IMR-90 (cell line): Measurements from ENCODE around the gene STAC2. TPM values are rescaled to one million over a fixed set of nuclear protein-coding genes. Genes with fewer than 3 reads are reported as not detected.

Source experiments
- ATAC-seq: fragments of 200-7000 bp; cut with Tn5 transposase; 2 replicates; pipeline ENCODE4 v1.9.1; 2020; ENCODE audit warnings: low read depth, mild to moderate bottlenecking, moderate library complexity
- BruUV-seq: library from RNA; stranded (reverse); fragments of 400-500 nt; replicated peaks from 2 replicates; lab custom pipeline; 2021; lab: Mats Ljungman, UMichigan
- CTCF ChIA-PET: fragments of 300-600 bp; formaldehyde crosslinking; extraction: SDS; loops from one replicate; lab custom pipeline; 2021; ENCODE audit warnings: antibody characterized with exemption; lab: Yijun Ruan, JAX
- POLR2A ChIA-PET: fragments of 300-600 bp; sonication (Branson Sonifier 250); formaldehyde crosslinking; loops from one replicate; lab custom pipeline; 2022; ENCODE audit warnings: antibody characterized with exemption; ENCODE audit not compliant: unreplicated experiment; lab: Charles Lee
- DNase-seq: peaks from one replicate; pipeline ENCODE4 v3.0.0; 2013
- H2AFZ ChIP-seq: replicated peaks from 2 replicates; pipeline ENCODE3; 2013; ENCODE audit warnings: low read length, mild to moderate bottlenecking; ENCODE audit not compliant: poor library complexity
- H2AK5ac ChIP-seq: 2 replicates; pipeline ENCODE4 v1.6.1; 2013; ENCODE audit warnings: low read depth, low read length, inconsistent platforms
- H2AK9ac ChIP-seq: replicated peaks from 2 replicates; pipeline ENCODE3; 2013; ENCODE audit warnings: mild to moderate bottlenecking, low read depth, low read length, moderate library complexity; ENCODE audit not compliant: poor library complexity
- H2BK120ac ChIP-seq: 2 replicates; pipeline ENCODE4 v1.6.1; 2013; ENCODE audit warnings: low read depth, low read length, inconsistent platforms
- H2BK15ac ChIP-seq: 3 replicates; pipeline ENCODE4 v1.6.1; 2013; ENCODE audit warnings: low read depth, low read length, inconsistent platforms
- H2BK20ac ChIP-seq: 2 replicates; pipeline ENCODE4 v1.6.1; 2013; ENCODE audit warnings: low read depth, mild to moderate bottlenecking, inconsistent platforms, low read length, moderate library complexity
- H2BK5ac ChIP-seq: 2 replicates; pipeline ENCODE4 v1.6.1; 2013; ENCODE audit warnings: mild to moderate bottlenecking, low read depth, low read length, inconsistent platforms; ENCODE audit not compliant: poor library complexity, severe bottlenecking
- H3K14ac ChIP-seq: replicated peaks from 2 replicates; pipeline ENCODE4 v1.6.1; 2013; ENCODE audit warnings: low read depth, low read length, inconsistent platforms
- H3K18ac ChIP-seq: 2 replicates; pipeline ENCODE4 v1.6.1; 2013; ENCODE audit warnings: low read depth, low read length, control low read depth
- H3K23ac ChIP-seq: 2 replicates; pipeline ENCODE4 v1.6.1; 2013; ENCODE audit warnings: low read depth, low read length, inconsistent platforms
- H3K27ac ChIP-seq: 2 replicates; pipeline ENCODE4 v1.5.1; 2013; ENCODE audit warnings: mild to moderate bottlenecking, control low read depth, low read length; ENCODE audit not compliant: insufficient read depth
- H3K27me3 ChIP-seq: 2 replicates; pipeline ENCODE4 v1.6.1; 2013; ENCODE audit warnings: low read length; ENCODE audit not compliant: control insufficient read depth, insufficient read depth
- H3K36me3 ChIP-seq: 2 replicates; pipeline ENCODE4 v1.6.1; 2013; ENCODE audit warnings: low read length, mixed read lengths; ENCODE audit not compliant: control insufficient read depth, insufficient read depth
- H3K4ac ChIP-seq: 2 replicates; pipeline ENCODE4 v1.6.1; 2013; ENCODE audit warnings: low read depth, low read length, inconsistent platforms
- H3K4me1 ChIP-seq: 2 replicates; pipeline ENCODE4 v1.6.1; 2013; ENCODE audit warnings: low read length, mixed read lengths; ENCODE audit not compliant: control insufficient read depth, insufficient read depth
- H3K4me2 ChIP-seq: 2 replicates; pipeline ENCODE4 v1.6.1; 2013; ENCODE audit warnings: low read depth, mild to moderate bottlenecking, control low read depth, low read length, moderate library complexity
- H3K4me3 ChIP-seq: 2 replicates; pipeline ENCODE4 v1.5.1; 2013; ENCODE audit warnings: low read depth, mild to moderate bottlenecking, control low read depth, low read length, moderate library complexity; ENCODE audit not compliant: insufficient read depth
- H3K56ac ChIP-seq: 2 replicates; pipeline ENCODE4 v1.6.1; 2013; ENCODE audit warnings: low read length, inconsistent platforms; ENCODE audit not compliant: insufficient read depth; ENCODE audit errors: extremely low read depth
- H3K79me1 ChIP-seq, 2 experiments: 2 replicates each; pipeline ENCODE4 v1.6.1; 2013; ENCODE audit warnings: low read length in 2 of 2, inconsistent platforms in 1 of 2, low read depth in 1 of 2
- H3K9ac ChIP-seq: 2 replicates; pipeline ENCODE4 v1.6.1; 2013; ENCODE audit warnings: low read depth, low read length, control low read depth
- H3K9me1 ChIP-seq: 2 replicates; pipeline ENCODE4 v1.6.1; 2013; ENCODE audit warnings: low read length, inconsistent platforms; ENCODE audit not compliant: insufficient read depth
- H3K9me3 ChIP-seq: 2 replicates; pipeline ENCODE4 v1.6.1; 2013; ENCODE audit warnings: low read length; ENCODE audit not compliant: control insufficient read depth, insufficient read depth
- H4K20me1 ChIP-seq: 2 replicates; pipeline ENCODE4 v1.6.1; 2013; ENCODE audit warnings: low read length, inconsistent platforms; ENCODE audit not compliant: insufficient read depth
- H4K5ac ChIP-seq: 2 replicates; pipeline ENCODE4 v1.6.1; 2013; ENCODE audit warnings: mild to moderate bottlenecking, low read depth, low read length, control low read depth
- H4K8ac ChIP-seq, 2 experiments: 2 replicates each; pipeline ENCODE4 v1.6.1; 2013; ENCODE audit warnings: low read depth in 2 of 2, low read length in 2 of 2, control low read depth in 1 of 2, inconsistent platforms in 1 of 2
- H4K91ac ChIP-seq: 2 replicates; pipeline ENCODE4 v1.6.1; 2013; ENCODE audit warnings: low read depth, low read length, inconsistent platforms; ENCODE audit not compliant: insufficient read depth
- CTCF ChIP-seq: conservative IDR thresholded peaks from 2 replicates; pipeline ENCODE4 v1.5.1; 2012; ENCODE audit warnings: mild to moderate bottlenecking, low read depth, low read length, improper control_type of control experiment
- FOS ChIP-seq: fragments of 150-350 bp; IDR thresholded peaks from 2 replicates; pipeline ENCODE4 v1.6.1; 2016; ENCODE audit warnings: low read depth, low read length
- WGBS, 2 experiments: methylation state at CpG; one replicate each; pipeline versions ENCODE4 v1.1.5 to v1.1.7; 2013; ENCODE audit warnings: missing lambda C conversion rate in 2 of 2; ENCODE audit not compliant: insufficient read length in 1 of 2; ENCODE audit errors: extremely low coverage in 2 of 2; 5-methylcytosine and 5-hydroxymethylcytosine counted together
- dilution Hi-C: fragments of 300-500 bp; cut with HindIII; formaldehyde crosslinking; loops from one replicate; pipeline ENCODE4 v1.14.3; 2018; ENCODE audit warnings: low sequenced_read_pairs; ENCODE audit not compliant: unreplicated experiment
- in situ Hi-C: fragments of 300-500 bp; cut with MboI; formaldehyde crosslinking; loops from 3 replicates; pipeline ENCODE4 v1.14.3; 2019; ENCODE audit warnings: low sequenced_read_pairs, inconsistent platforms, mixed read lengths
- intact Hi-C: fragments of 100-400 bp; cut with micrococcal nuclease; formaldehyde crosslinking; loops from 2 replicates; pipeline ENCODE4 v1.10.0; 2022
- polyA plus RNA-seq, 3 experiments: library from polyadenylated mRNA; depleted of rRNA; stranded (reverse); fragments of >200 nt; gene quantifications; 2 replicates each; pipeline ENCODE4 v1.2.3, GENCODE V29; 2012; ENCODE audit warnings: low replicate concordance in 1 of 3
- total RNA-seq: library from RNA; depleted of rRNA; stranded (reverse); fragments of >200 nt; gene quantifications from 2 replicates; pipeline ENCODE4 v1.2.3, GENCODE V29; 2012

Gene STAC2
- total and polyA plus RNA-seq, 2 of the 4 experiments (the other 2 are of a cell fraction): 0.02 TPM; not detected in 1

DNA sequence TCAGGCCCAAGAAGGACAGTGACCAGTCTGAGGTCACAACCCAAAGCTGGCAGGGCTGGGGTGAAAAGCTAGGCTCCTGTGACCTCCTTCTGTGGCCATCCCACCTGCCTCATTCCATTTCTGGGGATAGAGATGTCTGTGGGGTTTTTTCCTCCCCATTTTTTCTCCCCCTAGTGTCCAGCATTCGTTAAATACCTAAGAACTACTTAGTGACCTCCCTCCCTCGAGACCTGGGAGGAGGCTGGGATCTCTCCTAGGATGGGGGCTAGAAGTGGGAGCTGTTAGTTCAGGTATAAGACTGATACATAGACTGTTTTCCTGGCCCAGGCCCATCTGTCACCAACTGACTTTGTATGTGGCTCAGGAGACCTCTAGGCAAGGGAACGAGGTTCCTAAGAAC, 20.5 kb upstream of the STAC2 start:
- no peaks in the 10 kb centered on the region for H3K4me1 ChIP-seq
- no peak overlapping the region for H2AK9ac ChIP-seq
- H3K9me1 ChIP-seq: no peaks in the 10 kb centered on the region
- H4K5ac ChIP-seq: no peak overlapping the region
- no CpG with 5 or more reads among the region's 3 CpGs for whole genome bisulfite sequencing, 2 experiments
- H3K14ac ChIP-seq: no peak overlapping the region
- H4K20me1 ChIP-seq: no peaks in the 10 kb centered on the region; the same call in 1 of the 2 replicates
- POLR2A ChIA-PET: no interaction called here
- BruUV-seq: no TSS peak
- no peak overlapping the region for H3K4ac ChIP-seq
- no peak overlapping the region for H3K23ac ChIP-seq
- no peak overlapping the region for H2BK15ac ChIP-seq
- H3K4me3 ChIP-seq: no peak overlapping the region
- no peak overlapping the region for H2AK5ac ChIP-seq
- H3K27me3 ChIP-seq: no peaks in the 10 kb centered on the region
- H2BK20ac ChIP-seq: no peak overlapping the region
- no peak overlapping the region for H3K18ac ChIP-seq
- no peak for DNase-seq
- CTCF ChIA-PET: interaction anchor here (1.0 to 1.8 kb wide), 2 partner anchors 40 to 263 kb away, joined by 3 to 6 read pairs; no protein-coding TSS in a partner anchor
- TF ChIP-seq CTCF: peak; percentile 5; the same call in 1 of the 2 replicates
- TF ChIP-seq FOS: no peak
- H4K8ac ChIP-seq: no peak overlapping the region
- no peaks in the 10 kb centered on the region for H3K36me3 ChIP-seq
- no peak overlapping the region for H3K9ac ChIP-seq
- H3K4me2 ChIP-seq: no peak overlapping the region
- dilution Hi-C loops: no loop called here
- no peaks in the 10 kb centered on the region for H3K9me3 ChIP-seq
- ATAC-seq: no peak
- H2BK5ac ChIP-seq: no peak overlapping the region
- H2AFZ ChIP-seq: no peak overlapping the region
- H3K79me1 ChIP-seq: no peaks in the 10 kb centered on the region
- H4K91ac ChIP-seq: no peak overlapping the region
- no peak overlapping the region for H3K27ac ChIP-seq
- H3K56ac ChIP-seq: no peak overlapping the region
- no peak overlapping the region for H2BK120ac ChIP-seq
- in situ Hi-C loops: loop anchor here (10.0 kb wide), 1 partner anchor 261 kb away; no protein-coding TSS in a partner anchor
- intact Hi-C loops: no loop called here
